ENCODE measurements around the gene KCNMA1.

Gene KCNMA1

GRCh38 chr10:76937181-76937600, 700.4 kb downstream of the KCNMA1 start:
- H3K18ac ChIP-seq (ENCODE audit: low read depth in 1 of 2, low read length in 2 of 2) = no peak overlapping the region
- no peaks in the 10 kb centered on the region for H3K9me3 ChIP-seq (ENCODE audit: control insufficient read depth, low read length)
- no peak overlapping the region for H2BK15ac ChIP-seq (ENCODE audit: low read depth, poor library complexity, severe bottlenecking)
- DNase-seq = no peak
- no peaks in the 10 kb centered on the region for H3K27me3 ChIP-seq (ENCODE audit: control insufficient read depth in 1 of 2, insufficient read depth in 1 of 2, low read length in 2 of 2)
- H3K9ac ChIP-seq (ENCODE audit: low read length) = no peak overlapping the region
- H3K14ac ChIP-seq (ENCODE audit: low read length in 2 of 2) = no peak overlapping the region
- H3K23ac ChIP-seq (ENCODE audit: low read length in 2 of 2) = no peak overlapping the region
- no peaks in the 10 kb centered on the region for H3K79me1 ChIP-seq (replicated peaks; ENCODE audit: low read length, poor library complexity, severe bottlenecking)
- no peak overlapping the region for H2BK5ac ChIP-seq (ENCODE audit: low read depth, low read length, poor library complexity, severe bottlenecking)
- H4K91ac ChIP-seq (ENCODE audit: low read length) = no peak overlapping the region
- WGBS = 56% methylated on average over 2 of the region's 2 CpGs
- H2BK120ac ChIP-seq (ENCODE audit: low read depth, low read length) = no peak overlapping the region
- no peak overlapping the region for H3K4ac ChIP-seq (ENCODE audit: low read depth in 1 of 2, low read length in 2 of 2)
- no peak overlapping the region for H2BK12ac ChIP-seq (ENCODE audit: low read length in 2 of 2)
- no peak overlapping the region for H3K27ac ChIP-seq (ENCODE audit: low read length, poor library complexity, severe bottlenecking)
- H4K8ac ChIP-seq (ENCODE audit: low read length) = no peak overlapping the region
- H3K4me2 ChIP-seq (ENCODE audit: low read length, poor library complexity, severe bottlenecking) = no peak overlapping the region
- no peak overlapping the region for H2AFZ ChIP-seq (ENCODE audit: low read depth, low read length)
- no peak overlapping the region for H3K4me3 ChIP-seq (ENCODE audit: insufficient read depth in 1 of 2, low read depth in 1 of 2, low read length in 2 of 2)
- no peak overlapping the region for H2AK5ac ChIP-seq (ENCODE audit: low read length, severe bottlenecking)
- peaks cover 0 to 11% of the 10 kb centered on the region in 2 experiments for H3K36me3 ChIP-seq (ENCODE audit: control insufficient read depth in 1 of 2, insufficient read depth in 2 of 2, low read depth in 1 of 2, low read length in 2 of 2)
- no peaks in the 10 kb centered on the region for H3K4me1 ChIP-seq (ENCODE audit: control insufficient read depth, insufficient read depth, low read depth, low read length)

- Histone ChIP-seq H2AFZ (ENCODE audit: low read depth, low read length) (no peak overlapping the region), H3K36me3 (ENCODE audit: control insufficient read depth in 1 of 2, insufficient read depth in 2 of 2, low read depth in 1 of 2, low read length in 2 of 2) (peaks cover 0 to 11% of the 10 kb centered on the region in 2 experiments), H3K4me3 (ENCODE audit: insufficient read depth in 1 of 2, low read depth in 1 of 2, low read length in 2 of 2) (no peak overlapping the region), H3K14ac (ENCODE audit: low read length in 2 of 2) (no peak overlapping the region), H2BK12ac (ENCODE audit: low read length in 2 of 2) (no peak overlapping the region), H2BK120ac (ENCODE audit: low read depth, low read length) (no peak overlapping the region), H3K9ac (ENCODE audit: low read length) (no peak overlapping the region), H3K4ac (ENCODE audit: low read depth in 1 of 2, low read length in 2 of 2) (no peak overlapping the region), H3K27ac (ENCODE audit: low read length, poor library complexity, severe bottlenecking) (no peak overlapping the region), H2BK15ac (ENCODE audit: low read depth, poor library complexity, severe bottlenecking) (no peak overlapping the region), H3K27me3 (ENCODE audit: control insufficient read depth in 1 of 2, insufficient read depth in 1 of 2, low read length in 2 of 2) (no peaks in the 10 kb centered on the region), H3K18ac (ENCODE audit: low read depth in 1 of 2, low read length in 2 of 2) (no peak overlapping the region), H2AK5ac (ENCODE audit: low read length, severe bottlenecking) (no peak overlapping the region), H3K4me2 (ENCODE audit: low read length, poor library complexity, severe bottlenecking) (no peak overlapping the region), H2BK5ac (ENCODE audit: low read depth, low read length, poor library complexity, severe bottlenecking) (no peak overlapping the region), H4K8ac (ENCODE audit: low read length) (no peak overlapping the region), H3K23ac (ENCODE audit: low read length in 2 of 2) (no peak overlapping the region), H4K91ac (ENCODE audit: low read length) (no peak overlapping the region), H3K4me1 (ENCODE audit: control insufficient read depth, insufficient read depth, low read depth, low read length) (no peaks in the 10 kb centered on the region), H3K9me3 (ENCODE audit: control insufficient read depth, low read length) (no peaks in the 10 kb centered on the region), H3K79me1 (replicated peaks; ENCODE audit: low read length, poor library complexity, severe bottlenecking) (no peaks in the 10 kb centered on the region)
- DNase-seq = no peak
- 91% methylated on average over 4 of the region's 4 CpGs for WGBS
Measured at GRCh38 chr10:76935941-76936613, 701.5 kb downstream of the KCNMA1 start.

GRCh38 chr10:76928565-76928964, 709.0 kb downstream of the KCNMA1 start:
- no peak overlapping the region for H3K23ac ChIP-seq (ENCODE audit: low read length in 2 of 2)
- WGBS = 98% methylated on average over 6 of the region's 7 CpGs
- DNase-seq = no peak

GRCh38 chr10:76925636-76926405, 711.8 kb downstream of the KCNMA1 start:
- no peak overlapping the region for H2AFZ ChIP-seq (ENCODE audit: low read depth, low read length)
- H2AK5ac ChIP-seq (ENCODE audit: low read length, severe bottlenecking) = no peak overlapping the region
- H2BK15ac ChIP-seq (ENCODE audit: low read depth, poor library complexity, severe bottlenecking) = no peak overlapping the region
- no peak overlapping the region for H3K9ac ChIP-seq (ENCODE audit: low read length)
- no peak overlapping the region for H3K4ac ChIP-seq (ENCODE audit: low read depth in 1 of 2, low read length in 2 of 2)
- no peak overlapping the region for H3K14ac ChIP-seq (ENCODE audit: low read length in 2 of 2)
- H3K27me3 ChIP-seq (ENCODE audit: control insufficient read depth in 1 of 2, insufficient read depth in 1 of 2, low read length in 2 of 2) = no peaks in the 10 kb centered on the region
- H3K4me2 ChIP-seq (ENCODE audit: low read length, poor library complexity, severe bottlenecking) = no peak overlapping the region
- no peak overlapping the region for H3K23ac ChIP-seq (ENCODE audit: low read length in 2 of 2)
- no peak for DNase-seq
- no peak overlapping the region for H4K91ac ChIP-seq (ENCODE audit: low read length)
- H3K18ac ChIP-seq (ENCODE audit: low read depth in 1 of 2, low read length in 2 of 2) = no peak overlapping the region
- H2BK5ac ChIP-seq (ENCODE audit: low read depth, low read length, poor library complexity, severe bottlenecking) = no peak overlapping the region
- no peak overlapping the region for H3K27ac ChIP-seq (ENCODE audit: low read length, poor library complexity, severe bottlenecking)
- no peak overlapping the region for H3K4me3 ChIP-seq (ENCODE audit: insufficient read depth in 1 of 2, low read depth in 1 of 2, low read length in 2 of 2)
- 81% methylated on average over 4 of the region's 6 CpGs for WGBS
- no peak overlapping the region for H4K8ac ChIP-seq (ENCODE audit: low read length)
- no peaks in the 10 kb centered on the region for H3K4me1 ChIP-seq (ENCODE audit: control insufficient read depth, insufficient read depth, low read depth, low read length)
- no peak overlapping the region for H2BK12ac ChIP-seq (ENCODE audit: low read length in 2 of 2)
- no peak overlapping the region for H2BK120ac ChIP-seq (ENCODE audit: low read depth, low read length)
- no peaks in the 10 kb centered on the region for H3K79me1 ChIP-seq (replicated peaks; ENCODE audit: low read length, poor library complexity, severe bottlenecking)
- H3K36me3 ChIP-seq (ENCODE audit: control insufficient read depth in 1 of 2, insufficient read depth in 2 of 2, low read depth in 1 of 2, low read length in 2 of 2) = no peaks in the 10 kb centered on the region
- H3K9me3 ChIP-seq (ENCODE audit: control insufficient read depth, low read length) = no peaks in the 10 kb centered on the region

More at GRCh38 chr10:76928565-76928964, 709.0 kb downstream of the KCNMA1 start:
- no peak overlapping the region for H3K4me3 ChIP-seq (ENCODE audit: insufficient read depth in 1 of 2, low read depth in 1 of 2, low read length in 2 of 2)
- no peak overlapping the region for H3K14ac ChIP-seq (ENCODE audit: low read length in 2 of 2)
- H2AK5ac ChIP-seq (ENCODE audit: low read length, severe bottlenecking) = no peak overlapping the region
- H3K27me3 ChIP-seq (ENCODE audit: control insufficient read depth in 1 of 2, insufficient read depth in 1 of 2, low read length in 2 of 2) = no peaks in the 10 kb centered on the region
- no peaks in the 10 kb centered on the region for H3K79me1 ChIP-seq (replicated peaks; ENCODE audit: low read length, poor library complexity, severe bottlenecking)
- H2AFZ ChIP-seq (ENCODE audit: low read depth, low read length) = no peak overlapping the region
- H2BK15ac ChIP-seq (ENCODE audit: low read depth, poor library complexity, severe bottlenecking) = no peak overlapping the region
- H4K8ac ChIP-seq (ENCODE audit: low read length) = no peak overlapping the region
- no peak overlapping the region for H2BK120ac ChIP-seq (ENCODE audit: low read depth, low read length)
- no peak overlapping the region for H3K4ac ChIP-seq (ENCODE audit: low read depth in 1 of 2, low read length in 2 of 2)
- H3K9ac ChIP-seq (ENCODE audit: low read length) = no peak overlapping the region
- no peak overlapping the region for H3K27ac ChIP-seq (ENCODE audit: low read length, poor library complexity, severe bottlenecking)
- H2BK12ac ChIP-seq (ENCODE audit: low read length in 2 of 2) = no peak overlapping the region
- H4K91ac ChIP-seq (ENCODE audit: low read length) = no peak overlapping the region
- no peaks in the 10 kb centered on the region for H3K36me3 ChIP-seq (ENCODE audit: control insufficient read depth in 1 of 2, insufficient read depth in 2 of 2, low read depth in 1 of 2, low read length in 2 of 2)
- no peaks in the 10 kb centered on the region for H3K9me3 ChIP-seq (ENCODE audit: control insufficient read depth, low read length)
- H2BK5ac ChIP-seq (ENCODE audit: low read depth, low read length, poor library complexity, severe bottlenecking) = no peak overlapping the region
- H3K4me1 ChIP-seq (ENCODE audit: control insufficient read depth, insufficient read depth, low read depth, low read length) = no peaks in the 10 kb centered on the region
- H3K18ac ChIP-seq (ENCODE audit: low read depth in 1 of 2, low read length in 2 of 2) = no peak overlapping the region
- no peak overlapping the region for H3K4me2 ChIP-seq (ENCODE audit: low read length, poor library complexity, severe bottlenecking)

Data from mesenchymal stem cell (in vitro differentiated cells and primary cell).